ENCODE data around the gene IFNG. TPM values are rescaled to one million over a fixed set of nuclear protein-coding genes. Genes with fewer than 3 reads are reported as not detected.

IFNG gene
- total RNA-seq, 2 donors from 2014 or later: 20,993 to 58,992 TPM

- peak; percentile 46 to 59 for ATAC-seq
- Mint-ChIP-seq H3K27ac (no peak overlapping the region), H3K36me3 (peaks cover 37% of the 10 kb centered on the region), H3K27me3 (no peaks in the 10 kb centered on the region), H3K9me3 (peaks cover 12% of the 10 kb centered on the region), H3K4me3 (no peak overlapping the region), H3K4me1 (ENCODE audit: low read depth in 2 of 2) (peaks cover 30 to 47% of the 10 kb centered on the region in 2 donors)
- DNase-seq (ENCODE audit: low spot score): no peak
Observed at GRCh38 chr12:68121143-68121542, 38.4 kb downstream of the IFNG start.

DNA sequence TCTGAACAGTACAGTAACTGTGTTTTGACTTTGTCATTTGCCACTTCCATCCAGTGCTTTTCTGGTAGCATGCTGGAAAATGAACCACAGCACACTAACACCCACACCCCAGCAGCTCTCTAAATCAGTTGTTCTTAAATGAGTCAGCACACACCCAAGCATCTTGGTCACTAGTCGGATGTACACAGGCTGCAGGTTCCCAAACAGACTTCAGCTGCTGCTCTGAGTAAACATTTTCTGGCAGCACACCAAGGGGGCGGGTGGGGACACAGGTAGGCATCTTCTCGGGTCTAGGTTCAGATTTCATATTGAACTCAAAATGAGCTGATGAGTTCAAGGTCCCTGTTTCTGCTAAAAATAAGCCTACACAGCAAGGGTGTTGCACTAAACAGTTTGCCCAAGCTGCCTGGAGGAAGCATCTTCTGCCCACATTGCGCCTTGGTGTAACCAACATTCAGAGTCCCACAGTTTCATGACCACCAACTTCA, 39.8 kb downstream of the IFNG start:
- H3K36me3 Mint-ChIP-seq: peaks cover 33% of the 10 kb centered on the region
- DNase-seq (ENCODE audit: low spot score) (peak; percentile 89), ATAC-seq (peak; percentile 87 to 91)
- no peak overlapping the region for H3K4me3 Mint-ChIP-seq
- no peak overlapping the region for H3K27ac Mint-ChIP-seq
- H3K27me3 Mint-ChIP-seq: no peaks in the 10 kb centered on the region
- peaks cover 6% of the 10 kb centered on the region for H3K9me3 Mint-ChIP-seq
- peaks cover 41 to 48% of the 10 kb centered on the region in 2 donors for H3K4me1 Mint-ChIP-seq (ENCODE audit: low read depth in 2 of 2)

DNA sequence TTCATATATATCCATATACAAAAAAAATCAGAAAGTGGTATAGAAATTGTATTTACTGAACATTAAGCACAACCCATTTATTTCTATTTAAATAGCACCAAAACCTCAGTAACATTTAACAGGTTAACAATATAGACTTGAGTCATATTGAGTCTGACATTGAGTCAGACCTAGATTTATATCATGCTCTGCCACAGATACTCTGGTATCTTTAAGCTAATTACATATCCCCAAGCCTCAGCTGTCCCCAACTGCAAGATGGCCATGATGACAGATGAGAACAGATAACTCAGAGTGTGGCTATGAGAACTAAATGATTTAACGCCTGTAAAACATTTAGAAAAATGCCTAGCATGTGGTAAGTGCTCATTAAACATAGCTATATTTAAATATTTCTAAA, 40.3 kb downstream of the IFNG start:
- Mint-ChIP-seq H3K27me3 (no peaks in the 10 kb centered on the region), H3K4me1 (ENCODE audit: low read depth in 2 of 2) (peaks cover 45 to 48% of the 10 kb centered on the region in 2 donors), H3K27ac (no peak overlapping the region), H3K36me3 (peaks cover 30% of the 10 kb centered on the region), H3K9me3 (peaks cover 6% of the 10 kb centered on the region), H3K4me3 (no peak overlapping the region)
- DNase-seq (ENCODE audit: low spot score): no peak
- peak; percentile 75 to 80 for ATAC-seq

DNA sequence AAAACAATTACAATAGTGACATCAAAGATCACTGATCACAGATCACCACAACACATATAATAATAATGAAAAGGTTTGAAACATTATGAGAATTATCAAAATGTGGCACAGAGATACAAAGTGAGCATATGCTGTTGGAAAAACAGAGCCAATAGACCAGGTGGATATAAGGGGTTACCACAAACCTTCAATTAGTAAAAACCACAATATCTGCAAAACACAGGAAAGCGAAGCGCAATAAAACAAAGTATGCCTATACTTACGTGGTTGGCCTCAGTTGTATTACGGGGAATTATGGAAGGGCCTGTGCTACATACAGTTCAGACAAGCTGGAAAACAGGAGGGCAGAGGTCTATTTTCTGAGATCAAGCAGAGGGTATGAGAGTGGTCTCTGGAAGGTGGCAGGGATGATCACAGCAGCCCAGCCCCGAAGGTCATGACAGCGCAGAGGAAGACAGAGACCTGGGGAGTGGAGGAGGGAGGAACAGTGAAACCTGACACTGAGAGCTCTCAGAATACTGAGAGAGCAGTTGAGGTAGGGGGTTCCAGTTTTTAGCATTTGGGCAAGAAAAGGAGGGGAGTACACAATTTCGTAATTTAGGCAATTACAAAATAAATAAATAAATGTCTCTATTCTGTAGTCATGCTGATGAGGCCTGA, 41.3 kb downstream of the IFNG start:
- ATAC-seq (peak in 1 of 2 donors; percentile 15), DNase-seq (ENCODE audit: low spot score) (no peak)
- Mint-ChIP-seq H3K4me3 (no peak overlapping the region), H3K36me3 (peaks cover 33% of the 10 kb centered on the region), H3K27ac (no peak overlapping the region), H3K9me3 (peaks cover 6% of the 10 kb centered on the region), H3K4me1 (ENCODE audit: low read depth in 2 of 2) (peaks cover 55 to 58% of the 10 kb centered on the region in 2 donors), H3K27me3 (no peaks in the 10 kb centered on the region)

GRCh38 chr12:68117661-68118060, 41.9 kb downstream of the IFNG start:
- peak; percentile 18 to 25 for ATAC-seq
- Mint-ChIP-seq H3K4me1 (ENCODE audit: low read depth in 2 of 2) (peaks cover 58 to 61% of the 10 kb centered on the region in 2 donors), H3K9me3 (peaks cover 6% of the 10 kb centered on the region), H3K27ac (no peak overlapping the region), H3K27me3 (no peaks in the 10 kb centered on the region), H3K4me3 (no peak overlapping the region), H3K36me3 (peaks cover 35% of the 10 kb centered on the region)
- no peak for DNase-seq (ENCODE audit: low spot score)

DNA sequence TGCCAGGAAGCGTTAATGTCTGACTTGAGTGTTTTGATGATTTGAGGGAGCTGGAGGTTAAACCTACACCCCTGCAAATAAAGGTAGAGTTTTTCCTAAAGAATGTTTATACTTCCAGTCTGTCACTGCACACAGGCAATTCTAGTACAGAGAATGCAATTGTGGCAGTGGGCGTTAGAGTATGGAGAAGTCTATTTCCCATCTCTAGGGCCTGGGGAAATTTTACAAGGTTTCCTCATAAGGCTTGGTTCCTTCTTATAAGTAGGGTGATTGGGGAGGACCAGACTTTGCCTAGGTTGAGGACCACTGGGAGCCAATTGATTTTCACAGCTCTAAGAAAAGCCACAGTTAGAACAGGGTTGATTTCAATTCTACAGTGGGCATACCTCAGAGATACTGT, 44.3 kb downstream of the IFNG start:
- Mint-ChIP-seq H3K4me1 (ENCODE audit: low read depth in 2 of 2) (peaks cover 65 to 66% of the 10 kb centered on the region in 2 donors), H3K4me3 (peak overlapping the region; percentile 73), H3K27ac (no peak overlapping the region), H3K36me3 (peaks cover 42% of the 10 kb centered on the region), H3K9me3 (peaks cover 6% of the 10 kb centered on the region), H3K27me3 (no peaks in the 10 kb centered on the region)
- ATAC-seq (no peak), DNase-seq (ENCODE audit: low spot score) (no peak)

GRCh38 chr12:68114606-68115005, 44.9 kb downstream of the IFNG start:
- ATAC-seq (no peak), DNase-seq (ENCODE audit: low spot score) (no peak)
- Mint-ChIP-seq H3K4me1 (ENCODE audit: low read depth in 2 of 2) (peaks cover 58 to 66% of the 10 kb centered on the region in 2 donors), H3K9me3 (peaks cover 6% of the 10 kb centered on the region), H3K27me3 (no peaks in the 10 kb centered on the region), H3K36me3 (peaks cover 42% of the 10 kb centered on the region), H3K27ac (no peak overlapping the region), H3K4me3 (peak overlapping the region; percentile 73)

GRCh38 chr12:68113644-68114043, 45.9 kb downstream of the IFNG start:
- H3K27me3 Mint-ChIP-seq: no peaks in the 10 kb centered on the region
- no peak overlapping the region for H3K27ac Mint-ChIP-seq
- DNase-seq (ENCODE audit: low spot score) (no peak), ATAC-seq (no peak)
- H3K36me3 Mint-ChIP-seq: peaks cover 42% of the 10 kb centered on the region
- peak overlapping the region; percentile 73 for H3K4me3 Mint-ChIP-seq
- H3K4me1 Mint-ChIP-seq (ENCODE audit: low read depth in 2 of 2): peaks cover 54 to 61% of the 10 kb centered on the region in 2 donors
- H3K9me3 Mint-ChIP-seq: peaks cover 6% of the 10 kb centered on the region

GRCh38 chr12:68111995-68112394, 47.5 kb downstream of the IFNG start:
- Mint-ChIP-seq H3K27ac (no peak overlapping the region), H3K9me3 (peaks cover 3% of the 10 kb centered on the region), H3K4me3 (peak overlapping the region; percentile 52), H3K27me3 (no peaks in the 10 kb centered on the region), H3K36me3 (peaks cover 28% of the 10 kb centered on the region), H3K4me1 (ENCODE audit: low read depth in 2 of 2) (peaks cover 42 to 44% of the 10 kb centered on the region in 2 donors)
- ATAC-seq (no peak), DNase-seq (ENCODE audit: low spot score) (no peak)

- no peaks in the 10 kb centered on the region for H3K9me3 Mint-ChIP-seq
- no peak overlapping the region for H3K27ac Mint-ChIP-seq
- ATAC-seq (peak in 1 of 2 donors; percentile 14), DNase-seq (ENCODE audit: low spot score) (no peak)
- H3K4me3 Mint-ChIP-seq: no peak overlapping the region
- H3K36me3 Mint-ChIP-seq: peaks cover 14% of the 10 kb centered on the region
- no peaks in the 10 kb centered on the region for H3K27me3 Mint-ChIP-seq
- peaks cover 23 to 24% of the 10 kb centered on the region in 2 donors for H3K4me1 Mint-ChIP-seq (ENCODE audit: low read depth in 2 of 2)
Observed at GRCh38 chr12:68109444-68110217, 49.9 kb downstream of the IFNG start.

DNA sequence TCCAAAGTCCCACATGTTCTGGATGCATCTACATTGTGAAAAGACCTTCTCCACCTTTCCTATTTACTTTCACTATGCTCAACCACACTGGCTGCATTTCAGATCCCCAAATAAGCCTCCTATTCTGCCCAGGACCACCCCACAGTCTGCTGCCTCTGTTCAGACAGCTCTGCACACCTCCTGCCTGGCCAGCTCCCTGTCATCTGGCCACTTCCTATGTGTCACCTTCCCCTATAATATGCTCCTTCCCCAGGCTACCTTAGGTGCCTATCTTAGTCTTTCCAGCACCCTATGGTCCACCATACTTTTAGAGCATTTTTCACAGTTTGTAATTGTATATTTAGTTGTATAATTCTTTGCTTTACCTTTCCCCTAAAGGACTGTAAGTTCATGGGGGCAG, 50.5 kb downstream of the IFNG start:
- peaks cover 13% of the 10 kb centered on the region for H3K36me3 Mint-ChIP-seq
- peaks cover 18 to 19% of the 10 kb centered on the region in 2 donors for H3K4me1 Mint-ChIP-seq (ENCODE audit: low read depth in 2 of 2)
- peak in 1 of 2 donors; percentile 90 for ATAC-seq
- H3K4me3 Mint-ChIP-seq: no peak overlapping the region
- DNase-seq (ENCODE audit: low spot score): no peak
- no peaks in the 10 kb centered on the region for H3K9me3 Mint-ChIP-seq
- no peak overlapping the region for H3K27ac Mint-ChIP-seq
- no peaks in the 10 kb centered on the region for H3K27me3 Mint-ChIP-seq

- H3K4me3 Mint-ChIP-seq: no peak overlapping the region
- H3K27ac Mint-ChIP-seq: no peak overlapping the region
- no peak for ATAC-seq
- peaks cover 5 to 10% of the 10 kb centered on the region in 2 donors for H3K4me1 Mint-ChIP-seq (ENCODE audit: low read depth in 2 of 2)
- no peaks in the 10 kb centered on the region for H3K27me3 Mint-ChIP-seq
- H3K36me3 Mint-ChIP-seq: peaks cover 4% of the 10 kb centered on the region
- H3K9me3 Mint-ChIP-seq: peaks cover 3% of the 10 kb centered on the region
- DNase-seq (ENCODE audit: low spot score): no peak
Observed at GRCh38 chr12:68106660-68107059, 52.9 kb downstream of the IFNG start.

DNA sequence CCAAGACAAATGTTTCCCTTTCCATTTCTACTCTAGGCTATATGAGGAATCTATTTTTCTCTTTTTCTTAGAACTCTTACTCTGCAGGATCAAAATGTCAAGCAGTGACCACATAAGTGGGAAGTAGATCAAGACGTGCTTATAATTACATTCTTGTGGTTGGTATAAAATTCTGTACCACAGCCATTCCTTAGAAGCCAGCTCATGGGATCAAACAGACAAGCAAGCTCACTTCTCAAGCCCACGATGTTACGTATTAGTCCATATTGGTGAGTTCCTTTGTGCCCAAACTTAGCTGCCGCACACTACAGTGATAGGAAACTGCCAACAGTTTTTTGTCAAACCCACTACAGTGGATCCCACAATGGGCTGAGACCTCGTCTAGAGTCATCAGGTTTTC, 53.4 kb downstream of the IFNG start:
- Mint-ChIP-seq H3K9me3 (peaks cover 5% of the 10 kb centered on the region), H3K27me3 (no peaks in the 10 kb centered on the region), H3K4me1 (ENCODE audit: low read depth in 2 of 2) (peaks cover 10 to 15% of the 10 kb centered on the region in 2 donors), H3K27ac (no peak overlapping the region), H3K4me3 (no peak overlapping the region), H3K36me3 (peaks cover 8% of the 10 kb centered on the region)
- DNase-seq (ENCODE audit: low spot score): no peak
- peak in 1 of 2 donors; percentile 36 for ATAC-seq

Data from natural killer cell treated with Interleukin-12 subunit alpha and Interleukin-12 subunit beta and Interleukin-15 and Interleukin-18, amount 100 ng/mL, for 72 hours (primary cell).